Activated CD4-positive, alpha-beta memory T cell treated with anti-CD3 and anti-CD28 coated beads, Interleukin-2, amount 10 ng/mL, durations not matched to agents 7 days and 5 days (primary cell): ENCODE measurements around the gene PCDHA9. TPM values are rescaled to one million over a fixed set of nuclear protein-coding genes. Genes with fewer than 3 reads are reported as not detected.
"Not testable (repeated sequence)": the region's sequence is repeated elsewhere in the genome, so short reads cannot be mapped to it uniquely, and the experiment has no call there.

ENCODE experiments used
- CTCF ChIA-PET: fragments of 350-600 bp; sonication (Branson Sonifier 250); formaldehyde crosslinking; loops from one replicate; lab custom pipeline; 2021; ENCODE audit warnings: antibody characterized with exemption, inconsistent platforms; lab: Charles Lee
- POLR2A ChIA-PET: fragments of 350-600 bp; sonication (Branson Sonifier 250); formaldehyde crosslinking; loops from one replicate; lab custom pipeline; 2021; ENCODE audit warnings: antibody characterized with exemption; lab: Charles Lee
- DNase-seq: peaks from one replicate; pipeline ENCODE4 v3.0.0-alpha.2; 2020
- H3K27ac Mint-ChIP-seq: one replicate; pipeline ENCODE4 v1.8.0; 2021; ENCODE audit warnings: mild to moderate bottlenecking, mixed read lengths
- H3K27me3 Mint-ChIP-seq: one replicate; pipeline ENCODE4 v1.8.0; 2021; ENCODE audit warnings: mixed read lengths
- H3K36me3 Mint-ChIP-seq: one replicate; pipeline ENCODE4 v1.8.0; 2021; ENCODE audit warnings: low read depth, mixed read lengths
- H3K4me1 Mint-ChIP-seq: one replicate; pipeline ENCODE4 v1.8.0; 2021; ENCODE audit warnings: mixed read lengths
- H3K4me3 Mint-ChIP-seq: one replicate; pipeline ENCODE4 v1.8.0; 2021; ENCODE audit warnings: mild to moderate bottlenecking, mixed read lengths
- H3K9me3 Mint-ChIP-seq: one replicate; pipeline ENCODE4 v1.8.0; 2021; ENCODE audit warnings: mixed read lengths
- total RNA-seq, 2 experiments: library from RNA; stranded (reverse); gene quantifications; one replicate each; pipeline ENCODE4 v1.2.3, GENCODE V29; 2021

PCDHA9 gene
- total RNA-seq, 2 experiments from 2014 or later, result not detected

DNA sequence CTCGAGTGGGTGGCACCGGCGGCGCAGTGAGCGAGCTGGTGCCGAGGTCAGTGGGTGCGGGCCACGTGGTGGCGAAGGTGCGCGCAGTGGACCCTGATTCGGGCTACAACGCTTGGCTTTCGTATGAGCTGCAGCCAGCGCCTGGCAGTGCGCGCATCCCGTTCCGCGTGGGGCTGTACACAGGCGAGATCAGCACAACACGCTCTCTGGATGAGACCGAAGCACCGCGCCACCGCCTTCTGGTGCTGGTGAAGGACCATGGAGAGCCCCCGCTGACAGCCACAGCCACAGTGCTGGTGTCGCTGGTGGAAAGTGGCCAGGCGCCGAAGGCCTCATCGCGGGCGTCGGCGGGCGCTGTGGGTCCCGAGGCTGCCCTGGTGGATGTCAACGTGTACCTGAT lies 24.7 kb upstream of the PCDHA9 start:
- peaks cover 16% of the 10 kb centered on the region for H3K9me3 Mint-ChIP-seq
- no peaks in the 10 kb centered on the region for H3K4me1 Mint-ChIP-seq
- H3K27me3 Mint-ChIP-seq, result no peaks in the 10 kb centered on the region
- CTCF ChIA-PET, result no interaction called here
- POLR2A ChIA-PET, result no interaction called here
- H3K4me3 Mint-ChIP-seq, result no peak overlapping the region
- no peak for DNase-seq
- H3K36me3 Mint-ChIP-seq, result peaks cover 5% of the 10 kb centered on the region
- H3K27ac Mint-ChIP-seq, result no peak overlapping the region

DNA sequence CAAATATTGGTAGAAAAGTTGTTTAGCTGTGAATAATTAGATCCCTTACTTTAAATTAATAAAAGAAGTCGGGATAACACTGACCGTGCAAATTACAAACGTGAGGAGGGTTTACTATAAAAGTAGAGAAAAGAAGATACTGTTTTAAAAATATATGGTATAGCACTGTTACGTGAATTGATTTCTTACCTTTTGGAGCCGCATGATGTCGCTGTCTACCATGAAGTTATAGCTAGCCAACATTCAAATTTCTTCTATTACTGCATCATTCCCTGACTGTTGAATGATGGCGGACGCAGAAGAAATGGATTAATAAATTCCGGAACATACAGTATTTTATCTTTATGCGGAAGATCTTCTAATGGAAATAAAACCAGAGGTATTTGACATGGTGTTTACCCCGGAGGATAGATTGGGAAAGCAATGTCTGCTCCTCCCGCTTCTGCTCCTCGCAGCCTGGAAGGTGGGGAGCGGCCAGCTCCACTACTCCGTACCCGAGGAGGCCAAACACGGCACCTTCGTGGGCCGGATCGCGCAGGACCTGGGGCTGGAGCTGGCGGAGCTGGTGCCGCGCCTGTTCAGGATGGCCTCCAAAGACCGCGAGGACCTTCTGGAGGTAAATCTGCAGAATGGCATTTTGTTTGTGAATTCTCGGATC lies 20.3 kb upstream of the PCDHA9 start, which contains the start of gene PCDHA6:
PCDHA6 (plus strand) TSS at position 257 of the 658 bp plus-strand sequence; CDS start at position 389, 132 bp downstream.
- peaks cover 4% of the 10 kb centered on the region for H3K27me3 Mint-ChIP-seq
- no peaks in the 10 kb centered on the region for H3K4me1 Mint-ChIP-seq
- POLR2A ChIA-PET, result no interaction called here
- CTCF ChIA-PET, result no interaction called here
- H3K27ac Mint-ChIP-seq, result no peak within 1 kb of the TSS
- no peak within 1 kb of the TSS for H3K4me3 Mint-ChIP-seq
- DNase-seq, result no peak
- H3K36me3 Mint-ChIP-seq, result peaks cover 8% of the 10 kb centered on the region
- peaks cover 17% of the 10 kb centered on the region for H3K9me3 Mint-ChIP-seq

DNA sequence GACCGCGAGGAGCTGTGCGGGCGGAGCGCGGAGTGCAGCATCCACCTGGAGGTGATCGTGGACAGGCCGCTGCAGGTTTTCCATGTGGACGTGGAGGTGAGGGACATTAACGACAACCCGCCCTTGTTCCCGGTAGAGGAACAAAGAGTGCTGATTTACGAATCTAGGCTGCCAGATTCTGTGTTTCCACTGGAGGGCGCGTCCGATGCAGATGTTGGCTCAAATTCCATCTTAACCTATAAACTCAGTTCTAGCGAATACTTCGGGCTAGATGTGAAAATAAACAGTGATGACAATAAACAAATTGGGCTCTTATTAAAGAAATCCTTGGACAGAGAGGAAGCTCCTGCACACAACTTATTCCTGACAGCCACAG lies 19.8 kb upstream of the PCDHA9 start:
- ChIA-PET POLR2A (no interaction called here), CTCF (no interaction called here)
- H3K36me3 Mint-ChIP-seq, result peaks cover 8% of the 10 kb centered on the region
- H3K4me1 Mint-ChIP-seq, result no peaks in the 10 kb centered on the region
- H3K27me3 Mint-ChIP-seq, result peaks cover 5% of the 10 kb centered on the region
- no peak overlapping the region for H3K27ac Mint-ChIP-seq
- DNase-seq, result no peak
- peaks cover 20% of the 10 kb centered on the region for H3K9me3 Mint-ChIP-seq
- H3K4me3 Mint-ChIP-seq, result no peak overlapping the region

DNA sequence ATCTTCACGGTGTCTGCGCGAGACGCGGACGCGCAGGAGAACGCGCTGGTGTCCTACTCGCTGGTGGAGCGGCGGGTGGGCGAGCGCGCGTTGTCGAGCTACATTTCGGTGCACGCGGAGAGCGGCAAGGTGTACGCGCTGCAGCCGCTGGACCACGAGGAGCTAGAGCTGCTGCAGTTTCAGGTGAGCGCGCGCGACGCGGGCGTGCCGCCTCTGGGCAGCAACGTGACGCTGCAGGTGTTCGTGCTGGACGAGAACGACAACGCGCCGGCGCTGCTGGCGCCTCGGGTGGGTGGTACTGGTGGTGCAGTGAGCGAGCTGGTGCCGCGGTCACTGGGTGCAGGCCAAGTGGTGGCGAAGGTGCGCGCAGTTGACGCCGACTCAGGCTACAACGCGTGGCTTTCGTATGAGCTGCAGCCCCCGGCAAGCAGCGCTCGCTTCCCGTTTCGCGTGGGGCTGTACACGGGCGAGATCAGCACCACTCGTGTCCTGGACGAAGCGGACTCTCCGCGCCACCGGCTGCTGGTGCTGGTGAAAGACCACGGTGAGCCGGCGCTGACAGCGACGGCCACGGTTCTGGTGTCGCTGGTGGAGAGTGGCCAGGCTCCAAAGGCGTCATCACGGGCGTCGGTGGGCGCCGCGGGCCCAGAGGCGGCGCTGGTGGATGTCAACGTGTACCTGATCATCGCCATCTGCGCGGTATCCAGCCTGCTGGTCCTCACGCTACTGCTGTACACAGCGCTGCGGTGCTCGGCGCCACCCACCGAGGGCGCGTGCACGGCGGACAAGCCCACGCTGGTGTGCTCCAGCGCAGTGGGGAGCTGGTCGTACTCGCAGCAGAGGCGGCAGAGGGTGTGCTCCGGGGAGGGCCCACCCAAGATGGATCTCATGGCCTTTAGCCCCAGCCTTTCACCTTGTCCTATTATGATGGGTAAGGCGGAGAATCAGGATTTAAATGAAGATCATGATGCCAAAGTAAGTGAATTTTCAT lies 18.4 kb upstream of the PCDHA9 start:
- POLR2A ChIA-PET, H3K4me3 Mint-ChIP-seq, H3K27ac Mint-ChIP-seq, H3K4me1 Mint-ChIP-seq, DNase-seq, CTCF ChIA-PET, H3K27me3 Mint-ChIP-seq: not testable (repeated sequence)
- Mint-ChIP-seq H3K36me3 (peaks cover 13% of the 10 kb centered on the region), H3K9me3 (peaks cover 26% of the 10 kb centered on the region)

DNA sequence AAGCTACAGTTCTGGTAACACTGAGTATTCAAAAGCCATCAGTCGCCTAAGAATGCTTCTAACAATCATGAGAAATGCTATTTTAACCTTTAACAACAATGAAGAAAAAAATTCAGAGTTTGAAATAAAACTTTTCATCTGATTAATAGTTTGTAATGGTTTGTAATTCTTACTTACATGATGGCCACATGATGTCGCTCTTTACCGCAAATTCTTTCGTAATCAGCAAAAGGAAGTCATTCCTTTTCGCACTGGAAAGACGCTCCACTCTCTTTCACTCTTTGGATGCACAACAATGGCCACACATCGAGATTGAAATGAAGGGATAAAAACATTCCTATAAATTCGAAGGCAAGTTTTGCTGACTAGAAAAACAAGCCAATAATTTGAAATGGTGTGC lies 14.2 kb upstream of the PCDHA9 start, which contains the start of gene PCDHA7:
PCDHA7 (plus strand) TSS at position 277 of the 400 bp plus-strand sequence; CDS start at position 392, 115 bp downstream.
- POLR2A ChIA-PET, result no interaction called here
- peaks cover 15% of the 10 kb centered on the region for H3K9me3 Mint-ChIP-seq
- H3K27me3 Mint-ChIP-seq, result peaks cover 5% of the 10 kb centered on the region
- no peaks in the 10 kb centered on the region for H3K4me1 Mint-ChIP-seq
- no peak for DNase-seq
- CTCF ChIA-PET, result no interaction called here
- H3K27ac Mint-ChIP-seq, result no peak within 1 kb of the TSS
- no peak within 1 kb of the TSS for H3K4me3 Mint-ChIP-seq
- peaks cover 4% of the 10 kb centered on the region for H3K36me3 Mint-ChIP-seq

DNA sequence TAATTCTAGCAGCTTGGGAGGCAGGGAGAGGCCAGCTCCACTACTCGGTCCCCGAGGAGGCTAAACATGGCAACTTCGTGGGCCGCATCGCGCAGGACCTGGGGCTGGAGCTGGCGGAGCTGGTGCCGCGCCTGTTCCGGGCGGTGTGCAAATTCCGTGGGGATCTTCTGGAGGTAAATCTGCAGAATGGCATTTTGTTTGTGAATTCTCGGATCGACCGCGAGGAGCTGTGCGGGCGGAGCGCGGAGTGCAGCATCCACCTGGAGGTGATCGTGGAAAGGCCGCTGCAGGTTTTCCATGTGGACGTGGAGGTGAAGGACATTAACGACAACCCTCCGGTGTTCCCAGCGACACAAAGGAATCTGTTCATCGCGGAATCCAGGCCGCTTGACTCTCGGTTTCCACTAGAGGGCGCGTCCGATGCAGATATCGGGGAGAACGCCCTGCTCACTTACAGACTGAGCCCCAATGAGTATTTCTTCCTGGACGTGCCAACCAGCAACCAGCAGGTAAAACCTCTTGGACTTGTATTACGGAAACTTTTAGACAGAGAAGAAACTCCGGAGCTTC lies 13.7 kb upstream of the PCDHA9 start:
- CTCF ChIA-PET, POLR2A ChIA-PET, H3K27ac Mint-ChIP-seq: not testable (repeated sequence)

DNA sequence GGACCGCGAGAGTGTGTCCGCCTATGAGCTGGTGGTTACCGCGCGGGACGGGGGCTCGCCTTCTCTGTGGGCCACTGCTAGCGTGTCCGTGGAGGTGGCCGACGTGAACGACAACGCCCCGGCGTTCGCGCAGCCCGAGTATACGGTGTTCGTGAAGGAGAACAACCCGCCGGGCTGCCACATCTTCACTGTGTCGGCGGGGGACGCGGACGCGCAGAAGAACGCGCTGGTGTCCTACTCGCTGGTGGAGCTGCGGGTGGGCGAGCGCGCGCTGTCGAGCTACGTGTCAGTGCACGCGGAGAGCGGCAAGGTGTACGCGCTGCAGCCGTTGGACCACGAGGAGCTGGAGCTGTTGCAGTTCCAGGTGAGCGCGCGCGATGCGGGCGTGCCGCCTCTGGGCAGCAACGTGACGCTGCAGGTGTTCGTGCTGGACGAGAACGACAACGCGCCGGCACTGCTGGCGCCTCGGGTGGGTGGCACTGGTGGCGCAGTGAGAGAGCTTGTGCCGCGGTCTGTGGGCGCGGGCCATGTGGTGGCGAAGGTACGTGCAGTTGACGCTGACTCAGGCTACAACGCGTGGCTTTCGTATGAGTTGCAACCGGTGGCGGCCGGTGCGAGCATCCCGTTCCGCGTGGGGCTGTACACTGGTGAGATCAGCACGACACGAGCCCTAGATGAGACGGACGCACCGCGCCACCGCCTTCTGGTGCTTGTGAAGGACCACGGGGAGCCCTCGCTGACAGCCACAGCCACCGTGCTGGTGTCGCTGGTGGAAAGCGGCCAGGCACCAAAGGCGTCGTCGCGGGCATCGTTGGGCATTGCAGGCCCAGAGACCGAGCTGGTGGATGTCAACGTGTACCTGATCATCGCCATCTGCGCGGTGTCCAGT lies 12.3 kb upstream of the PCDHA9 start:
- DNase-seq, result no peak
- H3K27ac Mint-ChIP-seq, result no peak overlapping the region
- no peaks in the 10 kb centered on the region for H3K4me1 Mint-ChIP-seq
- H3K9me3 Mint-ChIP-seq, result peaks cover 16% of the 10 kb centered on the region
- ChIA-PET CTCF (no interaction called here), POLR2A (no interaction called here)
- H3K4me3 Mint-ChIP-seq, result no peak overlapping the region
- H3K27me3 Mint-ChIP-seq, result peaks cover 5% of the 10 kb centered on the region
- H3K36me3 Mint-ChIP-seq, result peaks cover 4% of the 10 kb centered on the region

More for the DNA sequence above, 13.7 kb upstream of the PCDHA9 start:
- not testable (repeated sequence) for H3K4me1 Mint-ChIP-seq, H3K27me3 Mint-ChIP-seq, DNase-seq, H3K4me3 Mint-ChIP-seq, H3K36me3 Mint-ChIP-seq
- peaks cover 13% of the 10 kb centered on the region for H3K9me3 Mint-ChIP-seq

DNA sequence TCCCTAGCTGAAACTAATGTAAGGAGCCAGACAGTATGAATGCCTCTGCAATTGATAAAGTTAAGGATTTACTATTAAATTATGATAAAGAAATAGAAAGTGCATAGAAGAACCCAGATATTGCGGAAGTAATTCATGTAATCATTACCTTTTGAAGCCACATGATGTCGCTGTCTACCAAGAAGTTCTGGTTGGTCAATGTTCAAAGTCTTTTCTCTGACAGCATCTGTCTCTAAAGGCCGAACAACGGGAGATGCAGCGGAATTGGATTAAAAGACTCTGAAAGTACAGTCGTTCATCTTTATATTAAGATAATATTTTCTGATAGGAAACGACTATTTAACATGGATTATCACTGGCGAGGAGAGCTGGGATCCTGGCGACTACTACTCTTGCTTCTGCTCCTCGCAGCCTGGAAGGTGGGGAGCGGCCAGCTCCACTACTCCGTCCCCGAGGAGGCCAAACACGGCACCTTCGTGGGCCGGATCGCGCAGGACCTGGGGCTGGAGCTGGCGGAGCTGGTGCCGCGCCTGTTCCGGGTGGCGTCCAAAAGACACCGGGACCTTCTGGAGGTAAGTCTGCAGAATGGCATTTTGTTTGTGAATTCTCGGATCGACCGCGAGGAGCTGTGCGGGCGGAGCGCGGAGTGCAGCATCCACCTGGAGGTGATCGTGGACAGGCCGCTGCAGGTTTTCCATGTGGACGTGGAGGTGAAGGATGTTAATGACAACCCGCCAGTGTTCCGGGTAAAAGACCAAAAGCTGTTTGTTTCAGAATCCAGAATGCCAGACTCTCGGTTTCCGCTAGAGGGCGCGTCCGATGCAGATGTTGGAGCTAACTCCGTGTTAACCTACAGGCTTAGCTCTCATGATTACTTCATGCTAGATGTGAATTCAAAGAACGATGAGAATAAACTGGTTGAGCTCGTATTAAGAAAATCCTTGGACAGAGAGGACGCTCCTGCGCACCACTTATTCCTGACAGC lies 6.9 kb upstream of the PCDHA9 start, which contains the start of gene PCDHA8:
PCDHA8 (plus strand) TSS at position 210 of the 985 bp plus-strand sequence; CDS start at position 345, 135 bp downstream.
- POLR2A ChIA-PET, result no interaction called here
- CTCF ChIA-PET, result interaction anchor here (0.8 to 1.0 kb wide), 2 partner anchors 12 to 200 kb away, joined by 4 to 6 read pairs; no protein-coding TSS in a partner anchor
- no peak within 1 kb of the TSS for H3K4me3 Mint-ChIP-seq

DNA sequence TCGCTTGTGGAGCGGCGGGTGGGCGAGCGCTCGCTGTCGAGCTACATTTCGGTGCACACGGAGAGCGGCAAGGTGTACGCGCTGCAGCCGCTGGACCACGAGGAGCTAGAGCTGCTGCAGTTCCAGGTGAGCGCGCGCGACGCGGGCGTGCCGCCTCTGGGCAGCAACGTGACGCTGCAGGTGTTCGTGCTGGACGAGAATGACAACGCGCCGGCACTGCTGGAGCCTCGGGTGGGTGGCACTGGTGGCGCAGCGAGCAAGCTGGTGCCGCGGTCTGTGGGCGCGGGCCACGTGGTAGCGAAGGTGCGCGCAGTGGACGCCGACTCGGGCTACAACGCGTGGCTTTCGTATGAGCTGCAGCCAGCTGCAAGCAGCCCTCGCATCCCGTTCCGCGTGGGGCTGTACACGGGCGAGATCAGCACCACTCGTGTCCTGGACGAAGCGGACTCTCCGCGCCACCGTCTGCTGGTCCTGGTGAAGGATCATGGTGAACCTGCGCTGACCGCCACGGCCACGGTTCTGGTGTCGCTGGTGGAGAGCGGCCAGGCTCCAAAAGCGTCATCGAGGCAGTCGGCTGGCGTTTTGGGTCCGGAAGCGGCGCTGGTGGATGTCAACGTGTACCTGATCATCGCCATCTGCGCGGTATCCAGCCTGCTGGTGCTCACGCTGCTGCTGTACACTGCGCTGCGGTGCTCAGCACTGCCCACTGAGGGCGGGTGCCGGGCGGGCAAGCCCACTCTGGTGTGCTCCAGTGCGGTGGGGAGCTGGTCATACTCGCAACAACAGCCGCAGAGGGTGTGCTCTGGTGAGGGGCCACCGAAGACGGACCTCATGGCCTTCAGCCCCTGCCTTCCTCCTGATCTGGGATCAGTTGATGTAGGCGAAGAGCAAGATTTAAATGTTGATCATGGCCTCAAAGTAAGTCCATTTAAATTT lies 5.1 kb upstream of the PCDHA9 start:
- Mint-ChIP-seq H3K36me3 (peaks cover 5% of the 10 kb centered on the region), H3K27me3 (no peaks in the 10 kb centered on the region)
- POLR2A ChIA-PET, result no interaction called here

More for the DNA sequence above, 6.9 kb upstream of the PCDHA9 start, which contains the start of gene PCDHA8:
- H3K4me1 Mint-ChIP-seq, result no peaks in the 10 kb centered on the region
- no peak for DNase-seq
- H3K27me3 Mint-ChIP-seq, result no peaks in the 10 kb centered on the region
- peaks cover 13% of the 10 kb centered on the region for H3K9me3 Mint-ChIP-seq
- peaks cover 5% of the 10 kb centered on the region for H3K36me3 Mint-ChIP-seq
- no peak within 1 kb of the TSS for H3K27ac Mint-ChIP-seq

DNA sequence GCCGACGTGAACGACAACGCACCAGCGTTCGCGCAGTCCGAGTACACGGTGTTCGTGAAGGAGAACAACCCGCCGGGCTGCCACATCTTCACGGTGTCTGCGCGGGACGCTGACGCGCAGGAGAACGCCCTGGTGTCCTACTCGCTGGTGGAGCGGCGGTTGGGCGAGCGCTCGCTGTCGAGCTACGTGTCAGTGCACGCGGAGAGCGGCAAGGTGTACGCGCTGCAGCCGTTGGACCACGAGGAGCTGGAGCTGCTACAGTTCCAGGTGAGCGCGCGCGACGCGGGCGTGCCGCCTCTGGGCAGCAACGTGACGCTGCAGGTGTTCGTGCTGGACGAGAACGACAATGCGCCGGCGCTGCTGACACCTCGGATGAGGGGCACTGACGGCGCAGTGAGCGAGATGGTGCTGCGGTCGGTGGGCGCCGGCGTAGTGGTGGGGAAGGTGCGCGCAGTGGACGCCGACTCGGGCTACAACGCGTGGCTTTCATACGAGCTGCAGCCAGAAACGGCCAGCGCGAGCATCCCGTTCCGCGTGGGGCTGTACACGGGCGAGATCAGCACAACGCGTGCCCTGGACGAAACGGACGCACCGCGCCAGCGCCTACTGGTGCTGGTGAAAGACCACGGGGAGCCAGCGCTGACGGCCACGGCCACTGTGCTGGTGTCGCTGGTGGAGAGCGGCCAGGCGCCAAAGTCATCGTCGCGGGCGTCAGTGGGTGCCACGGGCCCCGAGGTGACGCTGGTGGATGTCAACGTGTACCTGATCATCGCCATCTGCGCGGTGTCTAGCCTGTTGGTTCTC lies 1.9 kb downstream of the PCDHA9 start:
- H3K9me3 Mint-ChIP-seq, H3K4me3 Mint-ChIP-seq, H3K4me1 Mint-ChIP-seq, H3K27ac Mint-ChIP-seq, H3K36me3 Mint-ChIP-seq, H3K27me3 Mint-ChIP-seq, POLR2A ChIA-PET, CTCF ChIA-PET, DNase-seq: not testable (repeated sequence)

More for the DNA sequence above, 5.1 kb upstream of the PCDHA9 start:
- no peak for DNase-seq
- peaks cover 13% of the 10 kb centered on the region for H3K9me3 Mint-ChIP-seq
- no peak overlapping the region for H3K4me3 Mint-ChIP-seq
- CTCF ChIA-PET, result no interaction called here
- no peaks in the 10 kb centered on the region for H3K4me1 Mint-ChIP-seq
- no peak overlapping the region for H3K27ac Mint-ChIP-seq
